ENCODE measurements around the gene FREM1. TPM values are rescaled to one million over a fixed set of nuclear protein-coding genes. Genes with fewer than 3 reads are reported as not detected.
A peak's percentile ranks its signal among the peaks of the same experiment; 100 is the strongest.

The FREM1 gene
- total and polyA plus RNA-seq, 2 of the 13 experiments (the other 11 are each of a cell fraction or from before 2014, with no cell fraction given) = 64.3 to 202 TPM

DNA sequence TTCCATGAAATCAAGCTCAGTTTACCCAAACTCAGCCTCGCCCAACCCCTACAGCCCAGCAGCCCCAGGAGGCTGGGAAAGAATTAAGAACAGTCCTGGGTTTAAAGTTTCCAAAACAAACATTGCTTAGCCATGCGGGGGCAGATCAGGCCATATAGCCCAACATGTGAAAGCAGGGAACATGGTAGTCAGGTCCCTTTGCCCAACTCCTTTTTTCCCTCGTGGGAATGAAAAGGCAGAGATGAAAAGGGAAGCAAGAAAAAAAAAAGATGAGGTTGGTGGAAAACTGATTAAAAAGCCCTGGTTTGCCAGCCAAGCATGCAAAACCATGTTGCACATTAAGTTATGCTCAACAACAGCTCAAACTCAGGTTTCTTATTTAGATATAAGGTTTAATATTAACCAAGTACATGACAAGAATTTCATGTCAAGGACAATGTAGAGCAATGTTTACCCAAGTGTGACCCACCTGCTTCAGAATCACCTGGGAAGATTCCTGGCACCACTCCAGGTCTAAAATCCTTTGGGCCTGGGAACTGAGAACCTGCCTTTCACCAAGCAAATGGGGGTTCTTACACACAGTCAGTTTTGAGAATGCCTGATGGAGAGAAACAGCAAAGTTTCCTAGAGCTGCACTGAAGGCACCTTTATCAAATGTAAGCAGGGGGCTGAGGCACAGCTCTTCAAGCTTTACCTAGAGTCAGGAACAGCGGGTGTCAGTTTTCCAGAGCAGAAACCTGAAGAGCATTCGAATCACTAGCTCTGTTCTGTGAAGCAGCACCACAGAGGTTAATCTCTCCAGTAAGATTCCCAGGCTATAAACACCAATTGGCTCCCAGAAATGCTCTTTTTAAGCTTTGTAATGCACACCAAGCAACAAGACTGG is 1.7 kb downstream of the FREM1 start (continued):
- TF ChIP-seq ZNF280D (CRISPR knock-in tag; IDR thresholded peaks at IDR 0.05) (no peak), ZNF775 (CRISPR knock-in tag; IDR thresholded peaks at IDR 0.05; ENCODE audit: borderline replicate concordance) (no peak), ZNF737 (CRISPR knock-in tag; IDR thresholded peaks at IDR 0.05; ENCODE audit: borderline replicate concordance) (no peak), GATAD2A (CRISPR knock-in tag; IDR thresholded peaks at IDR 0.05) (peak; percentile 62; the same call in 1 of the 2 replicates), NFE2 (CRISPR knock-in tag; IDR thresholded peaks at IDR 0.05) (no peak), ZFX (CRISPR knock-in tag; IDR thresholded peaks at IDR 0.05; ENCODE audit: low read depth) (peak; percentile 46; the same call in 1 of the 2 replicates), ZSCAN29 (CRISPR knock-in tag; conservative IDR thresholded peaks at IDR 0.05) (0 out of 2 replicates have a peak, but pooled peaks have one; percentile 60), ZEB1 (IDR thresholded peaks at IDR 0.05; ENCODE audit: insufficient replicate concordance, low read depth) (peak; percentile 88), ZNF180 (CRISPR knock-in tag; IDR thresholded peaks at IDR 0.05; ENCODE audit: borderline replicate concordance, low read depth) (no peak)
- TF ChIP-seq, protein P1, sequence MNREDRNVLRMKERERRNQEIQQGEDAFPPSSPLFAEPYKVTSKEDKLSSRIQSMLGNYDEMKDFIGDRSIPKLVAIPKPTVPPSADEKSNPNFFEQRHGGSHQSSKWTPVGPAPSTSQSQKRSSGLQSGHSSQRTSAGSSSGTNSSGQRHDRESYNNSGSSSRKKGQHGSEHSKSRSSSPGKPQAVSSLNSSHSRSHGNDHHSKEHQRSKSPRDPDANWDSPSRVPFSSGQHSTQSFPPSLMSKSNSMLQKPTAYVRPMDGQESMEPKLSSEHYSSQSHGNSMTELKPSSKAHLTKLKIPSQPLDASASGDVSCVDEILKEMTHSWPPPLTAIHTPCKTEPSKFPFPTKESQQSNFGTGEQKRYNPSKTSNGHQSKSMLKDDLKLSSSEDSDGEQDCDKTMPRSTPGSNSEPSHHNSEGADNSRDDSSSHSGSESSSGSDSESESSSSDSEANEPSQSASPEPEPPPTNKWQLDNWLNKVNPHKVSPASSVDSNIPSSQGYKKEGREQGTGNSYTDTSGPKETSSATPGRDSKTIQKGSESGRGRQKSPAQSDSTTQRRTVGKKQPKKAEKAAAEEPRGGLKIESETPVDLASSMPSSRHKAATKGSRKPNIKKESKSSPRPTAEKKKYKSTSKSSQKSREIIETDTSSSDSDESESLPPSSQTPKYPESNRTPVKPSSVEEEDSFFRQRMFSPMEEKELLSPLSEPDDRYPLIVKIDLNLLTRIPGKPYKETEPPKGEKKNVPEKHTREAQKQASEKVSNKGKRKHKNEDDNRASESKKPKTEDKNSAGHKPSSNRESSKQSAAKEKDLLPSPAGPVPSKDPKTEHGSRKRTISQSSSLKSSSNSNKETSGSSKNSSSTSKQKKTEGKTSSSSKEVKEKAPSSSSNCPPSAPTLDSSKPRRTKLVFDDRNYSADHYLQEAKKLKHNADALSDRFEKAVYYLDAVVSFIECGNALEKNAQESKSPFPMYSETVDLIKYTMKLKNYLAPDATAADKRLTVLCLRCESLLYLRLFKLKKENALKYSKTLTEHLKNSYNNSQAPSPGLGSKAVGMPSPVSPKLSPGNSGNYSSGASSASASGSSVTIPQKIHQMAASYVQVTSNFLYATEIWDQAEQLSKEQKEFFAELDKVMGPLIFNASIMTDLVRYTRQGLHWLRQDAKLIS (CRISPR knock-in tag; IDR thresholded peaks at IDR 0.05) = no peak
